Activated CD4-positive, alpha-beta T cell treated with anti-CD3 and anti-CD28 coated beads, Interleukin-2, amount 50 U/mL, for 16 hours (primary cell): ENCODE data around the gene DSE.

ENCODE experiments used
- DNase-seq: peaks from one replicate; pipeline ENCODE4 v3.0.0-alpha.2; 2020

Gene DSE

GRCh38 chr6:116450185-116450710 is 79.5 kb downstream of the DSE start:
- DNase-seq: no peak

GRCh38 chr6:116450769-116451740 is 80.3 kb downstream of the DSE start:
- no peak for DNase-seq

GRCh38 chr6:116451916-116452315 is 81.2 kb downstream of the DSE start:
- no peak for DNase-seq

- no peak for DNase-seq
Observed at GRCh38 chr6:116452531-116452930, 81.8 kb downstream of the DSE start.

GRCh38 chr6:116456106-116456505 is 85.4 kb downstream of the DSE start:
- no peak for DNase-seq

- DNase-seq: no peak
Observed at GRCh38 chr6:116456927-116457326, 86.2 kb downstream of the DSE start.

GRCh38 chr6:116458264-116458663 is 87.5 kb downstream of the DSE start:
- no peak for DNase-seq

GRCh38 chr6:116459927-116460326 is 89.2 kb downstream of the DSE start:
- DNase-seq: no peak

GRCh38 chr6:116461331-116461931 is 90.7 kb downstream of the DSE start, which contains the start of gene CALHM6:
CALHM6 (plus strand) TSS chr6:116461375; CDS start chr6:116461930, 555 bp downstream.
- no peak for DNase-seq

- peak; percentile 47 for DNase-seq
Observed at GRCh38 chr6:116461932-116462885, 91.5 kb downstream of the DSE start.

- no peak for DNase-seq
Observed at GRCh38 chr6:116463301-116463700, 92.6 kb downstream of the DSE start.

- DNase-seq: no peak
Observed at GRCh38 chr6:116465246-116465645, 94.5 kb downstream of the DSE start.

- DNase-seq: no peak
Observed at GRCh38 chr6:116467096-116467495, 96.3 kb downstream of the DSE start.

- DNase-seq: no peak
Observed at GRCh38 chr6:116467514-116467913, 96.8 kb downstream of the DSE start.

- no peak for DNase-seq
Observed at GRCh38 chr6:116468293-116468692, 97.5 kb downstream of the DSE start.

- DNase-seq: no peak
Observed at GRCh38 chr6:116471531-116471930, 100.8 kb downstream of the DSE start.

- DNase-seq: no peak
Observed at GRCh38 chr6:116472706-116473105, 102.0 kb downstream of the DSE start.

GRCh38 chr6:116475141-116475540 is 104.4 kb downstream of the DSE start:
- DNase-seq: no peak

GRCh38 chr6:116476002-116476678 is 105.4 kb downstream of the DSE start:
- DNase-seq: peak; percentile 71

- DNase-seq: no peak
Observed at GRCh38 chr6:116482780-116483179, 112.0 kb downstream of the DSE start.

GRCh38 chr6:116483616-116484015 is 112.9 kb downstream of the DSE start:
- DNase-seq: no peak

GRCh38 chr6:116485559-116486184 is 114.9 kb downstream of the DSE start:
- no peak for DNase-seq
